Mesodermal cell (in vitro differentiated cells): ENCODE results near the gene MTFR1L.

Experiments
- H3K27ac ChIP-seq: 2 replicates; pipeline ENCODE4 v1.7.0; 2013; ENCODE audit warnings: mild to moderate bottlenecking, low read depth, low read length, moderate library complexity; ENCODE audit not compliant: severe bottlenecking
- H3K36me3 ChIP-seq: 2 replicates; pipeline ENCODE4 v1.7.1; 2013; ENCODE audit warnings: mild to moderate bottlenecking, low read length, moderate library complexity; ENCODE audit not compliant: control insufficient read depth, insufficient read depth
- H3K4me1 ChIP-seq: one replicate; pipeline ENCODE4 v1.7.1; 2013; ENCODE audit warnings: mild to moderate bottlenecking, low read length; ENCODE audit not compliant: insufficient read depth, control insufficient read depth, poor library complexity, severe bottlenecking
- H3K4me3 ChIP-seq: 2 replicates; pipeline ENCODE4 v1.7.0; 2013; ENCODE audit warnings: low read length, control low read depth, mild to moderate bottlenecking; ENCODE audit not compliant: insufficient read depth, poor library complexity, severe bottlenecking; ENCODE audit errors: extremely low read depth
- H3K9me3 ChIP-seq: 2 replicates; pipeline ENCODE4 v1.7.1; 2013; ENCODE audit warnings: mild to moderate bottlenecking, low read length, moderate library complexity; ENCODE audit not compliant: control insufficient read depth
- WGBS, 2 experiments: methylation state at CpG; one replicate each; pipeline ENCODE4 v1.1.5; 2013; ENCODE audit warnings: missing lambda C conversion rate in 2 of 2; ENCODE audit not compliant: insufficient coverage in 2 of 2; 5-methylcytosine and 5-hydroxymethylcytosine counted together

MTFR1L gene

DNA sequence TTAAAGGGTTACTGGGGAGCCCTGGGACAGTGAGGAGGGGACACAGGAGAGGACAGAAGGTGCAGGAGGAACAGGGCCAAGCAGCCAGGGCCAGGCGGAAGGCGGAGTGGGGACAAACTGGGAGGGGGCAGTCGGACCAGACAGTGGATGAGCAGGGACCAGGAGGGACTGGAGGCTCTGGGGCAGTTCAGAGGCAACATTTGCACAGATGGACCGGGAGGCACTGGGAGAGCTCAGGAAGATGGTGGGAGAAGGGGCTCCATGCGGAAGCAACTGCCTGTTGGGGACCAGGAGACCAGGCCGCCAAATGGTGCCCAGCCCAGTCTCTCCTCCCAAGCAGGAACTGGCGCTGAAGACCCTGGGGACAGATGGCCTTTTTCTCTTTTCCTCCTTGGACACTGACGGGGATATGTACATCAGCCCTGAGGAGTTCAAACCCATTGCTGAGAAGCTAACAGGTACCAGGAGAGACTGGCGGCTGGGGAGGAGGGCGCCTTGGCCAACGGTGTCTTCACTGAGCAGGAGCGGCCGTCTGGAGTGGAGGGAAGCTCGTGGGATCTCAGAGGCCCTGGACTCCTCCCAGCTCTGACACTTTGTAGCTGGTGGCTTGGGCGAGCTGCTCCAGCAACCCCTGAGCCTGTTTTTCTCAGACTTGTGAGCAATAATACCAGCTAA, 18.9 kb upstream of the MTFR1L start:
- H3K4me1 ChIP-seq = peaks cover 19% of the 10 kb centered on the region
- WGBS, 2 experiments = 75 to 79% methylated on average over 14 of the region's 15 CpGs
- no peak overlapping the region for H3K27ac ChIP-seq
- no peaks in the 10 kb centered on the region for H3K9me3 ChIP-seq
- peak overlapping the region; percentile 54 for H3K4me3 ChIP-seq
- H3K36me3 ChIP-seq = peaks cover 3% of the 10 kb centered on the region

DNA sequence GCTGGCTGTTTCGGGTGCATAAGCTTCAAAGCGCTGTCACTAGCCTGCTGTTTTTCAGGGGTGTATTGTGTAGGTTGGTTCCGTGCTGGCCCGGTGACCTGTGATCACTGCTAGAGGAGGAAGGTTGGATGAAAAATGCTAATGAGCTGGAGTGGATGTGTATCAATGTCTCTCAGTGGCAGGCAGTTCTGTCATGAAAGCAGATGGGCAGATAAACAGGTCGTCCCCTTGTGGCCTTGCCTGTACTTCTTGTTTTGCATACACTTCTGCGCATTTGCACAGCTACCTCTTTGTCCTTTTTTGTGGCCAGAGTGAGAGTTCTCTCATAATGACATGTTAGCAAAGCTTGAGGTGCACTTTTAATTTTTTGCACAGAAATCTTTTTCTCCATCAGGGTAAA, 16.8 kb upstream of the MTFR1L start:
- Histone ChIP-seq H3K9me3 (no peaks in the 10 kb centered on the region), H3K4me1 (peaks cover 19% of the 10 kb centered on the region), H3K27ac (no peak overlapping the region), H3K36me3 (peaks cover 14% of the 10 kb centered on the region), H3K4me3 (no peak overlapping the region)
- 83 to 85% methylated on average over 4 to 6 of the region's 6 CpGs for WGBS, 2 experiments

DNA sequence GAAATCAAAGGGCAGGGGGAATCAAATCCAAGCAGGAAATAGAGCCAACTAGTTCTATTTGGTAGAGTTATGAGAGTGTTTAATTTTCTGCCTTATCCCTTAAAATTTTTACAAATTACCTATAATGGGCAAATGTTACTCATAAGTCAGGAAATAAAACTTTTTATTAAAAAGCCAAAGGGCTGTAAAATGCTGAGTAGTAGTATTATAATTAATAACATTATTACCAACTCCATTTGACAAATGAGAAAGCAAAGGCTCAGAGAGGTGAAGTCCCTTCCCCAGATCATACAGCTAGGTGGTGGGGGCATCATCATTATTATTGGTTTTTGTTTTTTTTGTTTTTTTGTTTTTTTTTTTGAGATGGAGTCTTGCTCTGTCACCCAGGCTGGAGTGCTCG, 16.4 kb upstream of the MTFR1L start:
- 100% methylated on average over 1 of the region's 1 CpG; no CpG with 5 or more reads in 1 of the 2 experiments for whole genome bisulfite sequencing, 2 experiments
- Histone ChIP-seq H3K4me1 (peaks cover 19% of the 10 kb centered on the region), H3K36me3 (peaks cover 14% of the 10 kb centered on the region)

DNA sequence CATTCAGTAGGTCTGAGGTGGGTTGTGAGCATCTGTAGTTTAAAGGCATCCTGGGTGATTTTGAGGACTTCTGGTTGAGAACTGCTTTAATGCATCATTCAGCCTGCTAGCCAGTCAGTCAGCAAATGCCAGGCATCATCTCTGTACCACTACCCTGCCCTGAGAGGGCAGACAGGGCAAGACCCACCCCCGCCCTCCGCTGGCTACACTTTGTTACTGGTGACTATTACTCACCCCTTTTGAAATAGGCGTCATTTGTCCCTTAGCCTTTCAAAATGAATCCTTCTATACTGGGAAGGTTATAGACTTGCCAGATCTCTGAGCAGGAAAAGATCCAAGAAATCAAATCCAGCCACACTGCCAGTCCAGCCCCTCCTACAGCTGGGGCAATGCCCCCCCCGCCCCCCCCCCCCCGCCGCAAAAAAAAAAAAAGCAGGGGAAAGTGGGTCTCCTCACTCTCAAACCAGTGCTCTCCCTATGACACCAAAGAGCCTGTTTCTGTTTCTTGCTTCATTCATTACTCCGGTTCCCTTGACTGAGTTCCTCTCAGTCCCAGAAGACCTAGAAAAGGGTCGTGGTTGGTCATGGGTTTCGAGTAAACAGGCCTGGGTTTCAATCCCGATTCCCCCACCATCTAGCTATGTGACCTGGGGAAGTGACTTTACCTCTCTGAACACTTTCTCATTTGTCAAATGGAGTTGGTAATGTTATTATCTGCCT, 15.3 kb upstream of the MTFR1L start:
- Histone ChIP-seq H3K9me3 (no peaks in the 10 kb centered on the region), H3K4me3 (no peak overlapping the region)
- WGBS, 2 experiments = 100% methylated on average over 1 to 3 of the region's 10 CpGs

More for the DNA sequence above, 16.4 kb upstream of the MTFR1L start:
- Histone ChIP-seq H3K9me3 (no peaks in the 10 kb centered on the region), H3K27ac (no peak overlapping the region), H3K4me3 (no peak overlapping the region)

DNA sequence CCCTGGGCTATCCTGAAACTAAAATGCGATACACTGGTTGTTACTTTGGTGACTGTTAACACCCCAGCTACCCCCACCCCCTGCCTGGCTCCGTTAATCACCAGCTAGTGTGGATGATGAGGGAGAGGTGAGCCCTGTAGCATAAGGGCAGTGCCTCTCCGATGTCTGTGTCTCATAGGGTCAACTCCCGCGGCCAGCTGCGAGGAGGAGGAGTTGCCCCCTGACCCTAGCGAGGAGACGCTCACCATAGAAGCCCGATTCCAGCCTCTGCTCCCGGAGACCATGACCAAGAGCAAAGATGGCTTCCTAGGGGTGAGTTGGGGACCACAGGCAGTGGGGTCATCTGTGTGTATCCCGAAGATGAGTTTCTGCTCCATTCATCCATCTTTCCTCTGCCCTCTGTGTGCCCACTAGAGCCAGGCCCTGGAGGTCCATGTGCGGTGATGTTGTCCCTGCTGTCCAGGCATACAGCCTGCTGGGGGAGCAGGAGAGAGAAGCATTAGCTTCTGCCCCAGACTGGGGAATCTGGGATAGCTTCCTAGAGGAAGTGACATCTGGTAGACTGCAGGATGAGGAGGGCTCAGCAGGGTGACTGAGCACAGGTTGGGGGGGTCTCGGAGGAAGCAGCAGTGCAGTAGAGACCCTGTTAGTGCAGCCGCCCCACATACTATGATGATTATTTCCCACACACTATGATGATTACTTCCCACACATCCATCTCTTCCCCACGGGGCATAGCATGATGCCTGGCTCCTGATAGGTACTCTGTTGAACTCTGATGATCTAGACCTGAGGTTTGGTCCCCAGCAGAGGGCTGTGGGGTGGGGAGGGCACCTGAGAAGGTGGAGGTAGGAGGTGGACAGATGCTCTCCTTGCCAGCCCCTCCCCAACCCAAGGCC, 14.5 kb upstream of the MTFR1L start:
- peaks cover 14% of the 10 kb centered on the region for H3K4me1 ChIP-seq
- H3K36me3 ChIP-seq = peaks cover 29% of the 10 kb centered on the region
- 97 to 98% methylated on average over 8 to 10 of the region's 15 CpGs for WGBS, 2 experiments
- no peak overlapping the region for H3K27ac ChIP-seq
- H3K9me3 ChIP-seq = no peaks in the 10 kb centered on the region
- no peak overlapping the region for H3K4me3 ChIP-seq

More for the DNA sequence above, 15.3 kb upstream of the MTFR1L start:
- Histone ChIP-seq H3K27ac (no peak overlapping the region), H3K4me1 (peaks cover 16% of the 10 kb centered on the region), H3K36me3 (peaks cover 23% of the 10 kb centered on the region)

DNA sequence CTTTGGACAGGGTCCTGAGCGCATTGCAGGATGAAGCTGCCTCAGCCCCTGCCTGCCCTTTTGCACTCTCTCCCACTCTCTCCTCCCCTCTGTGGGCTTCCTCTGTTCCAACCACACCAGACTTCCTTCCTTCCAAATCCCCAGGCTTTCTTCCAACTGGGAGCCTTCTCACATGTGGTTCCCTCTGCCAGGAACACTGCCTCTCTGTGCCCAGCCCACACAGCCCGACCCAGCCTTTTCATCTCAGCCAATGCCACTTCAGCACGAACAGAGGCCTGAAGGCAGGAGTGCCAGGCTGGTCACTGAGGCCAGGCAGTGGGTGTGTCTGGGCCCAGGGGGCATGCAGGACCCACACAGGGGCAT, 13.9 kb upstream of the MTFR1L start:
- WGBS, 2 experiments = 90 to 91% methylated on average over 3 of the region's 3 CpGs
- H3K4me1 ChIP-seq = peaks cover 10% of the 10 kb centered on the region
- H3K4me3 ChIP-seq = no peak overlapping the region
- no peaks in the 10 kb centered on the region for H3K9me3 ChIP-seq
- no peak overlapping the region for H3K27ac ChIP-seq
- peaks cover 34% of the 10 kb centered on the region for H3K36me3 ChIP-seq

DNA sequence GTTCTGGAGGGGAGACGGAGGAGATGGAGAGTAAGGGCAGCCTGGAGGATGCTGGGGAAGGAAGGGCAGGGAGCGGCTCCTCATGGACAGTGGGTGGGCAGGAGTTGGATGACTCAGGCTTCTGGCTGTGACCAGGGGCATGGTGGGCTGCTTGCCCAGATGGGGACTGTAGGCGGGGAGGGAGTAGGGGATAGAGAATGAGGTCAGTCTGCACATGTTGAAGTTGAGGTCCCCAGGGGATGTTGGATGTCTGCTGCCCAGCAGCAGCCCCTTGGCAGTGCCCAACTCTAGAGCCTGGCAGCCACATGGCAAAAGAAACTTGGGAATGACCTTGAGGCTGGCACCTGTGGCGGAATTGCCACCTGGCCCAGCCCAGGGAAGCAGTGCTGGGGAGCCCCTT, 13.3 kb upstream of the MTFR1L start:
- WGBS, 2 experiments = 95 to 100% methylated on average over 1 to 4 of the region's 4 CpGs
- Histone ChIP-seq H3K36me3 (peaks cover 39% of the 10 kb centered on the region), H3K4me3 (no peak overlapping the region), H3K27ac (no peak overlapping the region), H3K4me1 (peaks cover 8% of the 10 kb centered on the region), H3K9me3 (no peaks in the 10 kb centered on the region)

DNA sequence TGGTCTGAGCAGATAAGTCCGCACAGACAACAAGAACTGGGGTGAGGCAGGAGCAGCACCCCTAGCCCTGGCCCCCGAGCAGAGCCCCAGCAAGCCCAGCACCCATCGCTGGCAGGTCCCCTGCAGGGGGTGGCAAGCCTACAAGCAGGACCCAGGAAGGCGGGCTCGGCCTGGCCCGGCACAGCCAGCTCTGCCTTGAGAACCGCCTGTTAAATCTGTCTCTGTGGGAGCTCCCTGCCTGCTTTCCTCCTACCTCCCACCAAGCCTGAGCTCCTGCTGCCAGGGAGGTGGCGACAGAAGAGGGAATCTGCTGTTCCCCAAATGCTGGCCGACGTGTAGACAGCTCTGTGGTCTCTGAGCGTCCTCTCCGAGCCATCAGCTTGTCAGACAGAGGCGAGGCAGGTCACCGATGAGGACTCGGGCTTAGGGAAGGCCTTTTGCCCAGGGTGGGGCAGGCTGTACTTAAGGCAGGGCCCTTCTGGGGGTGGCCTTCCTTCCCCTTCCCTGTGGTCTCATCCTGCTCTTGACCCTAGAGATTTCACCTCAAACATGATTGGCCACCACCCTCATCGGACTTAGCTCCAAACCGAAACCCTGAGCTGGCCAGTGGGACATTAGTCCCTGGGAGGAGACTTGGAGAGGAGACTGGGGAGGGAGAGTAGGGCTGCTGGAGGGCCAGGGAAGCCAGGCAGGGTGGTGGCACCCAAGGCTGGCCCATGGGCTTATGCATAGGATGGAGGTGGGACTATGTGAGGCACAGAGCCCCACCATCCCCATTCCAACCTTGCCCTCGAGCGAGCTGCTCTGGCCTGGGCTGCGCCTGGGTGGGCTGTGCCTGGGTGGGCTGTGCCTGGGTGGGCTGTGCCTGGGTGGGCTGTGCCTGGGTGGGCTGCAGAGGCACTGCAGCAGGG, 12.0 kb upstream of the MTFR1L start:
- Histone ChIP-seq H3K4me3 (no peak overlapping the region), H3K27ac (no peak overlapping the region), H3K36me3 (peaks cover 48% of the 10 kb centered on the region), H3K9me3 (no peaks in the 10 kb centered on the region), H3K4me1 (peaks cover 8% of the 10 kb centered on the region)
- 88 to 95% methylated on average over 15 to 20 of the region's 20 CpGs for WGBS, 2 experiments

DNA sequence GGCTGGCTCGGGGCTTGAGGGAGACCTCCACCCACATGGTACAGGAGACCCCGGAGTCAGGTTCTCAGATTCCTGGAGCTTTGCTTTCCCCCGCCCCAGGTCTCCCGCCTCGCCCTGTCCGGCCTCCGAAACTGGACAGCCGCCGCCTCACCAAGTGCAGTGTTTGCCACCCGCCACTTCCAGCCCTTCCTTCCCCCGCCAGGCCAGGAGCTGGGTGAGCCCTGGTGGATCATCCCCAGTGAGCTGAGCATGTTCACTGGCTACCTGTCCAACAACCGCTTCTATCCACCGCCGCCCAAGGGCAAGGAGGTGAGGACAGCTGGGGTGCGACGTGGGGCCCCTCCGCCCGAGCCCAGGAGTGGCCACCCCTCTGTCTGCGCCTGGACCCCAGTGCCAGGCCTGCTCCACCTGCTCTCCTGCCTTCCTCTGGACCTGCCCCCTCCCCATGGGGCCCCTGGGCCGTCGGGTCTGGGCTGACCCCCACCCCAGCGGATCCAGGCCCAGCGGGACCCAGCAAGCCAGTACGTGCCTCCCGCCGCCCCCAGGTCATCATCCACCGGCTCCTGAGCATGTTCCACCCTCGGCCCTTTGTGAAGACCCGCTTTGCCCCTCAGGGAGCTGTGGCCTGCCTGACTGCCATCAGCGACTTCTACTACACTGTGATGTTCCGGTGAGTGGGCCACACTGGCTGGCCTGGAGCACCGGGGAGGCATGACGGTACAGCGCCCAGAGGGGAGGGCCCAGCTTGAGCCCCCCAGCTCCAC, 11.1 kb upstream of the MTFR1L start:
- Histone ChIP-seq H3K36me3 (peaks cover 53% of the 10 kb centered on the region), H3K4me1 (peaks cover 5% of the 10 kb centered on the region), H3K27ac (no peak overlapping the region), H3K4me3 (no peak overlapping the region), H3K9me3 (no peaks in the 10 kb centered on the region)
- WGBS, 2 experiments = 94 to 97% methylated on average over 27 to 33 of the region's 34 CpGs
